AG20443 (cell line): ENCODE results near the gene MEG3.

ENCODE experiments used
- DNase-seq: peaks from one replicate; pipeline ENCODE4 v3.0.0; 2012; ENCODE audit warnings: low spot score, mixed read lengths

The MEG3 gene

GRCh38 chr14:100846309-100846859 lies 20.5 kb downstream of the MEG3 start:
- no peak for DNase-seq

- DNase-seq, result peak; percentile 28
Observed at GRCh38 chr14:100849115-100849781, 23.3 kb downstream of the MEG3 start.

- peak; percentile 53 for DNase-seq
Observed at GRCh38 chr14:100850841-100851585, 25.1 kb downstream of the MEG3 start.

GRCh38 chr14:100851586-100851916 lies 25.6 kb downstream of the MEG3 start:
- no peak for DNase-seq

GRCh38 chr14:100851946-100852620 lies 26.2 kb downstream of the MEG3 start:
- no peak for DNase-seq

GRCh38 chr14:100854435-100854834 lies 28.5 kb downstream of the MEG3 start:
- DNase-seq, result no peak

- no peak for DNase-seq
Observed at GRCh38 chr14:100855256-100855930, 29.5 kb downstream of the MEG3 start.

- DNase-seq, result no peak
Observed at GRCh38 chr14:100856056-100856950, 30.4 kb downstream of the MEG3 start.

- DNase-seq, result no peak
Observed at GRCh38 chr14:100857233-100857922, 31.5 kb downstream of the MEG3 start.

- DNase-seq, result no peak
Observed at GRCh38 chr14:100857923-100858837, 32.3 kb downstream of the MEG3 start.

GRCh38 chr14:100858838-100859220 lies 32.9 kb downstream of the MEG3 start:
- DNase-seq, result no peak

- no peak for DNase-seq
Observed at GRCh38 chr14:100859781-100860180, 33.9 kb downstream of the MEG3 start.

GRCh38 chr14:100860556-100861187 lies 34.8 kb downstream of the MEG3 start:
- DNase-seq, result no peak

GRCh38 chr14:100861188-100861936 lies 35.4 kb downstream of the MEG3 start:
- no peak for DNase-seq

GRCh38 chr14:100861937-100862247 lies 36.0 kb downstream of the MEG3 start:
- DNase-seq, result no peak

- DNase-seq, result peak; percentile 29
Observed at GRCh38 chr14:100862277-100862676, 36.4 kb downstream of the MEG3 start.

GRCh38 chr14:100862793-100863192 lies 36.9 kb downstream of the MEG3 start:
- no peak for DNase-seq

GRCh38 chr14:100864206-100864605 lies 38.3 kb downstream of the MEG3 start:
- no peak for DNase-seq
